HCT116 (cell line): Measurements from ENCODE around the gene EPHA8.

ENCODE experiments used
- ELF1 ChIP-seq: IDR thresholded peaks from 2 replicates; pipeline ENCODE4 v1.6.1; 2012; ENCODE audit warnings: low read depth, borderline replicate concordance
- EZH2 ChIP-seq: fragments of 200-600 bp; sonication (generic); IDR thresholded peaks from 2 replicates; pipeline ENCODE4 v1.6.1; 2017; ENCODE audit warnings: antibody characterized with exemption, mixed run types
- POLR2A ChIP-seq: IDR thresholded peaks from 2 replicates; pipeline ENCODE4 v1.7.0; 2011; ENCODE audit warnings: borderline replicate concordance; ENCODE audit not compliant: insufficient read depth, insufficient read length; ENCODE audit errors: extremely low read depth
- POLR2AphosphoS5 ChIP-seq: IDR thresholded peaks from 2 replicates; pipeline ENCODE4 v1.6.1; 2011; ENCODE audit warnings: mild to moderate bottlenecking, low read depth, low read length, moderate library complexity
- RAD21 ChIP-seq: IDR thresholded peaks from 2 replicates; pipeline ENCODE4 v1.6.1; 2012; ENCODE audit warnings: low read depth, mild to moderate bottlenecking
- SIN3A ChIP-seq: IDR thresholded peaks from 2 replicates; pipeline ENCODE4 v1.6.1; 2012; ENCODE audit warnings: low read depth
- SP1 ChIP-seq: IDR thresholded peaks from 2 replicates; pipeline ENCODE4 v1.6.1; 2012; ENCODE audit warnings: low read depth
- SRF ChIP-seq: IDR thresholded peaks from 2 replicates; pipeline ENCODE4 v1.6.1; 2012; ENCODE audit warnings: low read depth
- YY1 ChIP-seq: IDR thresholded peaks from 2 replicates; pipeline ENCODE4 v1.6.1; 2011; ENCODE audit warnings: low read length, low read depth, moderate library complexity, mild to moderate bottlenecking; ENCODE audit not compliant: insufficient replicate concordance; ENCODE audit errors: extremely low read depth
- TF ChIP-seq, protein P1 (sequence below), 3 experiments: fragments of 200-600 bp in 1 of 3; sonication (generic) in 1 of 3; IDR thresholded peaks in 2 of 3; conservative IDR thresholded peaks in 1 of 3; 2 replicates each; pipeline ENCODE4 v1.5.1; 2012 to 2017; ENCODE audit warnings: low read depth in 2 of 3, low read length in 2 of 3, antibody characterized with exemption in 1 of 3, borderline replicate concordance in 1 of 3, control low read depth in 1 of 3, mild to moderate bottlenecking in 1 of 3, mixed read lengths in 1 of 3, mixed run types in 1 of 3, moderate library complexity in 1 of 3; ENCODE audit not compliant: insufficient read depth in 1 of 3
- TF ChIP-seq, protein P2 (sequence below): IDR thresholded peaks from 2 replicates; pipeline ENCODE4 v1.6.1; 2012; ENCODE audit warnings: low read depth

DNA sequence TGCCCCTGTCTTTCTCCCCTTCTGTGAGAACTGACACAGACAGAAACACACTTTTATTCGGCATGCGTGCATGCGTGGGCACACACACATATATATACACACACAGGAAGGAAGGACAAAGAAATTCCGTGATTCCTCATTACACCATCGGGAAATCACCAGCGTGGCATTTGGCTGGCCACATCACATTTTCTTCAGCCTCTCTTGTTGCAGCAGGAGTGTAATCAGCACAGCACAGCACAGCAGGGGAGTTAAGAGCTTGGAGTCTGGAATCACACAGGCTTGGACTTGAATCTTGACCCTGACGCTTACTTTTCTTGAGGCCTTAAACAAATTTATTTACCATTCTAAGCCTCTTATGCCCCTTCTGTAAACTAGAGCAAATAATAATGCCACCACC is 45.3 kb upstream of the EPHA8 start:
- TF ChIP-seq SP1 (no peak), POLR2A (no peak), YY1 (no peak), RAD21 (no peak), EZH2 (no peak), SRF (no peak), POLR2AphosphoS5 (no peak), ELF1 (no peak), SIN3A (no peak)
- TF ChIP-seq, protein P1, sequence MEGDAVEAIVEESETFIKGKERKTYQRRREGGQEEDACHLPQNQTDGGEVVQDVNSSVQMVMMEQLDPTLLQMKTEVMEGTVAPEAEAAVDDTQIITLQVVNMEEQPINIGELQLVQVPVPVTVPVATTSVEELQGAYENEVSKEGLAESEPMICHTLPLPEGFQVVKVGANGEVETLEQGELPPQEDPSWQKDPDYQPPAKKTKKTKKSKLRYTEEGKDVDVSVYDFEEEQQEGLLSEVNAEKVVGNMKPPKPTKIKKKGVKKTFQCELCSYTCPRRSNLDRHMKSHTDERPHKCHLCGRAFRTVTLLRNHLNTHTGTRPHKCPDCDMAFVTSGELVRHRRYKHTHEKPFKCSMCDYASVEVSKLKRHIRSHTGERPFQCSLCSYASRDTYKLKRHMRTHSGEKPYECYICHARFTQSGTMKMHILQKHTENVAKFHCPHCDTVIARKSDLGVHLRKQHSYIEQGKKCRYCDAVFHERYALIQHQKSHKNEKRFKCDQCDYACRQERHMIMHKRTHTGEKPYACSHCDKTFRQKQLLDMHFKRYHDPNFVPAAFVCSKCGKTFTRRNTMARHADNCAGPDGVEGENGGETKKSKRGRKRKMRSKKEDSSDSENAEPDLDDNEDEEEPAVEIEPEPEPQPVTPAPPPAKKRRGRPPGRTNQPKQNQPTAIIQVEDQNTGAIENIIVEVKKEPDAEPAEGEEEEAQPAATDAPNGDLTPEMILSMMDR (IDR thresholded peaks at IDR 0.05 in 2 of 3, conservative IDR thresholded peaks at IDR 0.05 in 1 of 3; ENCODE audit: borderline replicate concordance in 1 of 3, insufficient read depth in 1 of 3, low read depth in 2 of 3, low read length in 2 of 3) = no peak
- TF ChIP-seq, protein P2, sequence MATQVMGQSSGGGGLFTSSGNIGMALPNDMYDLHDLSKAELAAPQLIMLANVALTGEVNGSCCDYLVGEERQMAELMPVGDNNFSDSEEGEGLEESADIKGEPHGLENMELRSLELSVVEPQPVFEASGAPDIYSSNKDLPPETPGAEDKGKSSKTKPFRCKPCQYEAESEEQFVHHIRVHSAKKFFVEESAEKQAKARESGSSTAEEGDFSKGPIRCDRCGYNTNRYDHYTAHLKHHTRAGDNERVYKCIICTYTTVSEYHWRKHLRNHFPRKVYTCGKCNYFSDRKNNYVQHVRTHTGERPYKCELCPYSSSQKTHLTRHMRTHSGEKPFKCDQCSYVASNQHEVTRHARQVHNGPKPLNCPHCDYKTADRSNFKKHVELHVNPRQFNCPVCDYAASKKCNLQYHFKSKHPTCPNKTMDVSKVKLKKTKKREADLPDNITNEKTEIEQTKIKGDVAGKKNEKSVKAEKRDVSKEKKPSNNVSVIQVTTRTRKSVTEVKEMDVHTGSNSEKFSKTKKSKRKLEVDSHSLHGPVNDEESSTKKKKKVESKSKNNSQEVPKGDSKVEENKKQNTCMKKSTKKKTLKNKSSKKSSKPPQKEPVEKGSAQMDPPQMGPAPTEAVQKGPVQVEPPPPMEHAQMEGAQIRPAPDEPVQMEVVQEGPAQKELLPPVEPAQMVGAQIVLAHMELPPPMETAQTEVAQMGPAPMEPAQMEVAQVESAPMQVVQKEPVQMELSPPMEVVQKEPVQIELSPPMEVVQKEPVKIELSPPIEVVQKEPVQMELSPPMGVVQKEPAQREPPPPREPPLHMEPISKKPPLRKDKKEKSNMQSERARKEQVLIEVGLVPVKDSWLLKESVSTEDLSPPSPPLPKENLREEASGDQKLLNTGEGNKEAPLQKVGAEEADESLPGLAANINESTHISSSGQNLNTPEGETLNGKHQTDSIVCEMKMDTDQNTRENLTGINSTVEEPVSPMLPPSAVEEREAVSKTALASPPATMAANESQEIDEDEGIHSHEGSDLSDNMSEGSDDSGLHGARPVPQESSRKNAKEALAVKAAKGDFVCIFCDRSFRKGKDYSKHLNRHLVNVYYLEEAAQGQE = no peak
